A549 (cell line): ENCODE measurements around the gene NXPE3. TPM values are rescaled to one million over a fixed set of nuclear protein-coding genes. Genes with fewer than 3 reads are reported as not detected.

Experiments used
- ATAC-seq, 2 experiments: fragments of 200-7000 bp in 1 of 2; fragments of >200 bp in 1 of 2; cut with Nextera tagmentation in 1 of 2; cut with Tn5 transposase in 1 of 2; 3 replicates each; pipeline versions ENCODE4 v1.8.0 to v1.9.1; 2018 to 2020; ENCODE audit warnings: mild to moderate bottlenecking in 1 of 2, moderate library complexity in 1 of 2
- CTCF ChIA-PET: fragments of 300-600 bp; sonication (Branson Sonifier 250); formaldehyde crosslinking; extraction: SDS; loops from one replicate; lab custom pipeline; 2021; ENCODE audit warnings: antibody characterized with exemption, inconsistent platforms; lab: Yijun Ruan, JAX
- POLR2A ChIA-PET: fragments of 350-600 bp; formaldehyde crosslinking; extraction: SDS; loops from one replicate; lab custom pipeline; 2021; ENCODE audit warnings: antibody characterized with exemption, inconsistent platforms; lab: Yijun Ruan, JAX
- DNase-seq, 2 experiments: peaks; one replicate each; pipeline versions ENCODE4 v3.0.0 to v3.0.0-alpha.2; 2011 to 2016; ENCODE audit warnings: low read depth in 1 of 2, low spot score in 1 of 2
- FAIRE-seq: peaks from 2 replicates; lab custom pipeline; 2011; peaks lifted over from hg19 to GRCh38; lab: Jason Lieb, UNC
- H3K27ac ChIP-seq, 2 experiments: fragments of >200 bp; sonication (Bioruptor Twin); formaldehyde crosslinking; 3 replicates each; pipeline ENCODE4 v1.5.1; 2016 to 2017
- H3K4me1 ChIP-seq: fragments of >200 bp; sonication (Bioruptor Twin); formaldehyde crosslinking; 3 replicates; pipeline ENCODE4 v1.6.1; 2016
- H3K4me2 ChIP-seq: fragments of >200 bp; sonication (Bioruptor Twin); formaldehyde crosslinking; 3 replicates; pipeline ENCODE4 v1.6.1; 2016
- H3K4me3 ChIP-seq: fragments of >200 bp; sonication (Bioruptor Twin); formaldehyde crosslinking; 3 replicates; pipeline ENCODE4 v1.5.1; 2016
- H3K9me3 ChIP-seq: fragments of >200 bp; sonication (Bioruptor Twin); formaldehyde crosslinking; 3 replicates; pipeline ENCODE4 v1.6.1; 2016
- BCL3 ChIP-seq: fragments of >200 bp; sonication (Bioruptor Twin); formaldehyde crosslinking; IDR thresholded peaks from 3 replicates; pipeline ENCODE4 v1.6.1; 2016
- BHLHE40 ChIP-seq: IDR thresholded peaks from 2 replicates; pipeline ENCODE4 v1.6.1; 2012; ENCODE audit warnings: low read depth, low read length, inconsistent platforms
- CBX2 ChIP-seq: fragments of 200-600 bp; sonication (generic); IDR thresholded peaks from 2 replicates; pipeline ENCODE4 v1.6.1; 2016; ENCODE audit warnings: low read depth, mild to moderate bottlenecking, borderline replicate concordance
- CHD4 ChIP-seq: fragments of 200-600 bp; sonication (generic); IDR thresholded peaks from 2 replicates; pipeline ENCODE4 v1.6.1; 2016; ENCODE audit warnings: antibody characterized with exemption, mild to moderate bottlenecking, borderline replicate concordance
- CTCF ChIP-seq: fragments of >200 bp; sonication (Bioruptor Twin); formaldehyde crosslinking; IDR thresholded peaks from 3 replicates; pipeline ENCODE4 v1.5.1; 2016
- ELK1 ChIP-seq: fragments of 150-350 bp; IDR thresholded peaks from 2 replicates; pipeline ENCODE4 v1.6.1; 2014; ENCODE audit warnings: low read depth, mild to moderate bottlenecking, low read length
- EP300 ChIP-seq, 2 experiments: fragments of >200 bp; sonication (Bioruptor Twin); formaldehyde crosslinking; IDR thresholded peaks; 2 replicates in 1 of 2; 3 replicates in 1 of 2; pipeline ENCODE4 v1.6.1; 2016 to 2017
- GATA3 ChIP-seq: IDR thresholded peaks from 2 replicates; pipeline ENCODE4 v1.6.1; 2012; ENCODE audit warnings: borderline replicate concordance
- HDAC2 ChIP-seq: fragments of 200-600 bp; sonication (generic); IDR thresholded peaks from 2 replicates; pipeline ENCODE4 v1.6.1; 2016
- HEYL ChIP-seq: fragments of 250-450 bp; sonication (Bioruptor Pico); IDR thresholded peaks from 2 replicates; pipeline ENCODE4 v1.8.0; 2021; ENCODE audit warnings: mild to moderate bottlenecking, moderate library complexity
- HOXA7 ChIP-seq: fragments of 250-450 bp; sonication (Bioruptor Pico); IDR thresholded peaks from 2 replicates; pipeline ENCODE4 v1.5.0; 2020; ENCODE audit warnings: mild to moderate bottlenecking, moderate library complexity
- HOXB5 ChIP-seq: fragments of 250-450 bp; sonication (Bioruptor Pico); IDR thresholded peaks from 2 replicates; pipeline ENCODE4 v1.5.0; 2020; ENCODE audit warnings: mild to moderate bottlenecking, moderate library complexity
- JUNB ChIP-seq: fragments of >200 bp; sonication (Bioruptor Twin); formaldehyde crosslinking; IDR thresholded peaks from 2 replicates; pipeline ENCODE4 v1.6.1; 2016
- NPAS2 ChIP-seq: fragments of 250-450 bp; sonication (Bioruptor Pico); IDR thresholded peaks from 2 replicates; pipeline ENCODE4 v1.8.0; 2022; ENCODE audit warnings: mild to moderate bottlenecking, moderate library complexity, borderline replicate concordance
- PHF8 ChIP-seq: fragments of 200-600 bp; sonication (generic); IDR thresholded peaks from 2 replicates; pipeline ENCODE4 v1.6.1; 2016; ENCODE audit warnings: low read depth, mild to moderate bottlenecking, antibody characterized with exemption, moderate library complexity, borderline replicate concordance
- REST ChIP-seq: fragments of 200-600 bp; sonication (generic); IDR thresholded peaks from 2 replicates; pipeline ENCODE4 v1.6.1; 2016; ENCODE audit warnings: antibody characterized with exemption, mild to moderate bottlenecking, moderate library complexity
- RNF2 ChIP-seq: fragments of 200-600 bp; sonication (generic); IDR thresholded peaks from 2 replicates; pipeline ENCODE4 v1.6.1; 2016; ENCODE audit warnings: low read depth, mild to moderate bottlenecking, antibody characterized with exemption, moderate library complexity, borderline replicate concordance
- ZFP36 ChIP-seq: fragments of 450-650 bp; IDR thresholded peaks from 2 replicates; pipeline ENCODE4 v1.6.1; 2014; ENCODE audit warnings: borderline replicate concordance; ENCODE audit not compliant: partially characterized antibody
- ZNF302 ChIP-seq: fragments of 250-450 bp; sonication (Bioruptor Pico); IDR thresholded peaks from 2 replicates; pipeline ENCODE4 v1.9.0; 2021; ENCODE audit warnings: inconsistent platforms, mild to moderate bottlenecking, moderate library complexity
- whole genome bisulfite sequencing: methylation state at CpG from one replicate; pipeline ENCODE4 v1.1.6; 2017; ENCODE audit errors: missing lambda C conversion rate; 5-methylcytosine and 5-hydroxymethylcytosine counted together
- polyA plus RNA-seq, 4 experiments: library from polyadenylated mRNA; depleted of rRNA in 3 of 4; stranded (reverse); fragments of >200 nt; fragmentation: RNase III in 1 of 4; extraction: RNeasy Plus Mini Kit Qiagen cat#74134 plus additional on column Dnase treatment in 1 of 4; gene quantifications; 2 replicates in 3 of 4; 3 replicates in 1 of 4; pipeline ENCODE4 v1.2.3, GENCODE V29; 2011 to 2017
- TF ChIP-seq, protein P1 (sequence below): IDR thresholded peaks from 2 replicates; pipeline ENCODE4 v1.6.1; 2012; ENCODE audit warnings: low read depth, borderline replicate concordance

Gene NXPE3
- polyA plus RNA-seq, 2 of the 4 experiments (the other 2 are of a cell fraction): 48.6 to 49.5 TPM

DNA sequence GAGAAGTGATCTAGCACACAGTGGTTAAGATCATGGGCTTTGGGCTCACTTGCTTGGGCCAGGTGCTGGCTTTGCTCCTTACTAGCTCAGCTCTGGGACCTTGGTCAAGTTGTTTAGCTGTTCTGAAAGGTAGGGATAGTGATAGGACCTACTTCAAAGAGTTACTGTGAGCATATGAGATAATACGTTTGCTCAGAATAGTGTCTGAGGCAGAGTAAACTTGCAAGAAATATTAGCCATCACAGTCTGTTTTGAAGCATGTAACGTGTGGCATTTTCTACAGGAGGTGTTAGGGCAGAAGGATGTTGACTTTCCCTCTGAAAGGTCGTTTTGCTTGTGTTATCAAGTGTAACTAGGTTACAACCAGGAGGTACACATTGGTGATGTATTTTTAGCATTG lies 35.8 kb downstream of the NXPE3 start:
- Histone ChIP-seq H3K4me2 (no peak overlapping the region), H3K4me3 (no peak overlapping the region), H3K9me3 (no peaks in the 10 kb centered on the region), H3K27ac (peak overlapping the region; percentile 24 to 50; a peak in 5 of 6 replicates), H3K4me1 (peaks cover 22% of the 10 kb centered on the region)
- ATAC-seq (no peak), FAIRE-seq (no peak), DNase-seq (no peak)
- TF ChIP-seq HEYL (CRISPR knock-in tag) (no peak), NPAS2 (CRISPR knock-in tag) (no peak), HOXA7 (no peak), ELK1 (no peak), GATA3 (no peak), JUNB (no peak), HDAC2 (no peak), REST (no peak), BHLHE40 (no peak), EP300 (IDR thresholded peaks at IDR 0.05) (no peak), RNF2 (no peak), CHD4 (no peak), BCL3 (no peak), ZNF302 (CRISPR knock-in tag) (no peak)
- ChIA-PET POLR2A (interaction anchor here (0.7 to 1.0 kb wide), 2 partner anchors 34 to 411 kb away, joined by 3 read pairs; partner anchors contain the start of gene NFKBIZ), CTCF (interaction anchor here (0.8 to 8.9 kb wide), 11 partner anchors 12 to 732 kb away, joined by 3 to 186 read pairs (median 4); partner anchors contain the start of gene NFKBIZ)
- WGBS: 69% methylated on average over 3 of the region's 3 CpGs

DNA sequence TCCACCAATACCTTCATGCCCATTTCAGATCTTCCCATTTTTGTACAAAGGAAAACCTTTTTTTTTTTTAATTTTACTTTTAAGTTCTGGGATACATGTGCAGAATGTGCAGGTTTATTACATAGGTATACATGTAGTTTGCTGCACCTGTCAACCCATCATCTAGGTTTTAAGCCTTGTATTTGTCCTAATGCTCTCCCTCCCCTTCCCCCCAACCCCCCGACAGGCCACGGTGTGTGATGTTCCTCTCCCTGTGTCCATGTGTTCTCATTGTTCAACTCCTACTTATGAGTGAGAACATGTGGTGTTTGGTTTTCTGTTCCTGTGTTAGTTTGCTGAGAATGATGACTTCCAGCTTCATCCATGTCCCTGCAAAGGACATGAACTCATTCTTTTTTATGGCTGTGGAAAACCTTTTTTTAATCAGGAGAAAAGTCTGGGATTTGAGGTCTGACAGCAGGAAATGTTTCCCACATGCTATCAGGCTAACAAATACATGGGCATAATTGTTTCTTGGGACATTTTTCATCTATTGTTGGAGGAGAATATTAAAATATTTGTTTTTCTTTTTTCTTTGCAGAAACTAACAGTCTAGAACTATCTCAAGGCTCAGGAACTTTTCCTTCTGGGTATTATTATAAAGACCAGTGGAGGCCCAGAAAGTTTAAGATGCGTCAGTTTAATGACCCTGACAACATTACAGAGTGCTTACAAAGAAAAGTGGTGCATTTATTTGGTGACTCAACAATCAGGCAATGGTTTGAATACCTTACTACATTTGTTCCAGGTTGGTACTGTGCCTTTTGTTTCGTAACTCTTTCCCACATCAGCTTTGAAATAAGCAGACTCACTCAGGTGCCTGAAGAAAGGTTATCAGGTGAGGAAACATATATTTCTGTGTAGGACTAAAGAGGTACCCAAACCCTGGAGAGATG lies 37.5 kb downstream of the NXPE3 start:
- POLR2A ChIA-PET: interaction anchor here (0.7 kb wide), 1 partner anchor 33 kb away, joined by 3 read pairs; no protein-coding TSS in a partner anchor
- no peak for DNase-seq
- TF ChIP-seq CBX2: no peak
- TF ChIP-seq CTCF: no peak
- TF ChIP-seq HOXB5 (CRISPR knock-in tag): no peak
- no peak for TF ChIP-seq ZFP36
- TF ChIP-seq REST: no peak
- TF ChIP-seq, protein P1, sequence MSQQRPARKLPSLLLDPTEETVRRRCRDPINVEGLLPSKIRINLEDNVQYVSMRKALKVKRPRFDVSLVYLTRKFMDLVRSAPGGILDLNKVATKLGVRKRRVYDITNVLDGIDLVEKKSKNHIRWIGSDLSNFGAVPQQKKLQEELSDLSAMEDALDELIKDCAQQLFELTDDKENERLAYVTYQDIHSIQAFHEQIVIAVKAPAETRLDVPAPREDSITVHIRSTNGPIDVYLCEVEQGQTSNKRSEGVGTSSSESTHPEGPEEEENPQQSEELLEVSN: no peak
- no peak for TF ChIP-seq PHF8

More for the DNA sequence above, 37.5 kb downstream of the NXPE3 start:
- FAIRE-seq: no peak
- Histone ChIP-seq H3K27ac (no peak overlapping the region; a peak in 1 of 6 replicates), H3K4me3 (no peak overlapping the region), H3K4me1 (peaks cover 21% of the 10 kb centered on the region), H3K9me3 (no peaks in the 10 kb centered on the region), H3K4me2 (no peak overlapping the region)
- no peak for ATAC-seq
- CTCF ChIA-PET: interaction anchor here (0.6 to 3.4 kb wide), 5 partner anchors 13 to 411 kb away, joined by 3 to 29 read pairs (median 3); no protein-coding TSS in a partner anchor
- WGBS: 94% methylated on average over 4 of the region's 4 CpGs
